ENCODE results near the gene TBCD.

Gene TBCD

DNA sequence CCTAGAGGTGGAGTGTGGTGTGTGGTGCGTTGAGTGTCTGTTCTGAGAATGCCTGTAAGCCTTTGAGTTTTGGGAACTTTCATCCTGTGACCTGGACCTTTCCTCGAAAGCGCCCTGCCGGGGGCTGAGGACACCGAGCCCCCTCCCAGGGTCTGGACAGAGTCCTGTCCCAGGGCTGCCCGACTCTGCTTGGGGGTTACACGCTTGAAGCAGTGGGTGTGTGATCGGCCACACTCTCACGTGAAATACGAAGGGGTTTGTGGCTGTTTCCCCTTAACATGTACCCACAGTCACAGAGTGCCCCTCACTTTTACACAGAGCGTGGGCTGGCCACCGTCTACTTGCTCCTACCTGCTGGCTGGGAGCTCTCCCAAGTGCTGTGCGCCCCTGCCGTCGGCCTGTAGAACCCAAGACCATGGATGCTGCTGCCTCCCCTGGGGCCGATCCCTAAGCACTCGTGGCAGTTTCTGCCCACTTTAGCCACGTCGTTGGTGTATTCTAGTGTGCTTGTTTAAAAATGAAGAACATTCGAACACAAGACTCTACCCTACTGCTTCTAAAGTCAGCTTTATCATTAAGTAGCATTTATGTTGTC lies 81.1 kb downstream of the TBCD start:
- DNase-seq (ENCODE audit: low read depth): no peak

DNA sequence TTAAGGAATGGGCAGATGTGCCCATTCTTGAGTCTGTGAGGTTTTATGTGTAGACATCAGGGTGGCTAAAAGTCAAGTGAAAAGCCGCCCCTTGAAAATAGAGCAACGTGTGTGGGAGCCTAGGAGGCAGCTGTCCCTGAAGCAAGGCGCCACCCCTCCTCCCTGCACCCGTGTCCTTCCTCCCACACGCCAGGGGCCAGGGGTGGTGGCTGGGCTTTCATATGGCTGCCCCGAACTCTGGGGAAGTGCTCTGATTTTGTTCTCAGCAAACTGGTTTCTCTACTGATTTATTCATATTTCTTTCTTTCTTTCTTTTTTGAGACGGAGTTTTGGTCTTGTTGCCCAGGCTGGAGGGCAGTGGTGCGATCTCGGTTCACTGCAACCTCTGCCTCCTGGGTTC lies 83.3 kb downstream of the TBCD start:
- DNase-seq (ENCODE audit: low read depth): no peak

DNA sequence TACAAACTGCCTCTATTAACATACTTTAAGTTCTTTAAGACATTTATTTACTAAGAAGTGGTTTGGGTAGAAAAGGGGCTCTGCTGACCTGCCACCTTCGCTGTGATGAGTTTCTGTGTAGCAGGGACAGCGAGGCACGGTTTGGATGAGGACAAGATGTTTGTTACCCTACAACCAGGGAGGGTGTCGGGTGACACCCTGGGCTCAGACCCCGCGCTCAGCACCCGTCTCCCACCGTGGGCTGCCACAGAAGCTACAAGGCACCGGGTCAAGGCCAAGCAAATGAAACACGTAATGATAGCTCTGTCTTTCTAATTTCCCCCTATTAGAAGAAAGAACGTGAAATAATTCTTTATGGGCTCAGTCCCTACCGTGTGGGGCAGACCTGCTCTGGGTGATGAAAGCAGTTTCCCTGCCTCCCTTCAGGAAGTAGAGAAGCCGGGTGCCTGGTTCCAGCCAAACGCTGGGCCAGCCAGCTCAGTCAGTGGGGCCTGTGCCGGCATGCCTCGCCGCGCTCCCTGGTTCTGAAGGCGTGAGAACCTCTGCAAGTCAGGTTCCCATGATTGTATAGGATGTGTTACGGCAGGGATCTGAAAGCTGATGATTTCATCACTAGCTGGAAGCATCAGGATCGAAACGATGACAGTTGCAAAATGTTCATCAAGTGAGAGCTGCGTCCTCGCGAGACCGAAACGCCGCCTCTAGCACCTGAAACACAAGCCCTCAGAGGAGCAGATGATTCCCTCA lies 84.1 kb downstream of the TBCD start:
- DNase-seq (ENCODE audit: low read depth): no peak

DNA sequence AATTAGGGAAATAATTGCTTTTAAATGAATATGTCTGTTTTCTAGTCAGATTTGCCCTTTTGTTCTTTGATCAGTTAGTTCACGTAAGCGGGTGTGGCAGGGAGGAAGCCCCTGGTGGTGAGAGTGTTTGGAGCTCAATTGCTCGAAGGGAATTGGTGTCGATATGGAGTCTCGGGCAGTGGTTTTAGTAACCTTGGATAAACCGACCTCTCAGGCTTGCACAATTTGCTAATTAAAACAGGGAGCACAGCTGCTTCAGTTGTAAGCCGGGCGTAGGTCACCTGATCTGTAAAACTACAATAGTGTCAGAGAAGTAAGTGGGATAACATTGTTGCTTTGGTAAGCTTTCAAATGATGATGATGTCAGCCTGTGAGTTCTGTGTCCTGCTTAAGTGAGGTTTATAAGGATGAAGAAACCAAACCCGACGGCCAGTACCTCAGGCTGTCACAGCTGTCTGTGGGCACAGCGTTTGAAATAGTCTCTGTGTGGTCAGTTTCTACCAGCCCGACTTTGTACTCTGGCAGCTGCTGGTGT lies 85.0 kb downstream of the TBCD start:
- DNase-seq (ENCODE audit: low read depth): no peak

- no peak for DNase-seq (ENCODE audit: low read depth)
These were observed 85.9 kb downstream of the TBCD start for GRCh38 chr17:82837586-82838320.

DNA sequence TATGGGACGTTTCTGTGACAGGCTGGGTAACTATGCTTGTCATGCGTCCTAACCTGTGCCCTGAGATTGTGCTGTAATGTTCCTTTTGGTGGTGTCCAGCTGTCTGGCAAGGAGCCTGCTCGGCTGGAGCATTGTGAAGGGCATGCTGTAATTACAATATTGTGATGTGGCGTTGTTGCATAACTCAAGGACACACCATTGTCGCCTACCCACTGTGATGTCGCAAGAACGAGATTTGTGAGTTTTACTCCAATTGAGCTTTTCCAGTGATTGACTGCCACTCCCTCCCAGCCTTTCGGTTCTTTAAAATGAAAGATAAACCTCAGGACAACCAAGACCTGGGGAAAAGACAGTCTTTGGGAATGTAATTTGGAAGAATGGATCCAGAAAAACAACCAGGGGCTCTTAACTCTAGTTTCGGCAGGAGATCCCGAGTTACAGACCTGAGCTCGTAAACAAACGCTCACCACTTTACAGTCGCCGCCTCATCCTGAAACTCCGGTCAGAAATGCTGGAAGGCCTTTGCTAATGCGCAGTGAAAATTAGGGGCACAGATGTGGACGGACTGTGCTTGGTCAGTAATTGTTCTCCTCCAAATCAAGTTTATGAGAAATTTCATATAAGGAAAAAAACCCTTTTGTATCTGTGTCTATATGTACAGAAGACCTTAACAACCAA lies 86.7 kb downstream of the TBCD start:
- no peak for DNase-seq (ENCODE audit: low read depth)

DNA sequence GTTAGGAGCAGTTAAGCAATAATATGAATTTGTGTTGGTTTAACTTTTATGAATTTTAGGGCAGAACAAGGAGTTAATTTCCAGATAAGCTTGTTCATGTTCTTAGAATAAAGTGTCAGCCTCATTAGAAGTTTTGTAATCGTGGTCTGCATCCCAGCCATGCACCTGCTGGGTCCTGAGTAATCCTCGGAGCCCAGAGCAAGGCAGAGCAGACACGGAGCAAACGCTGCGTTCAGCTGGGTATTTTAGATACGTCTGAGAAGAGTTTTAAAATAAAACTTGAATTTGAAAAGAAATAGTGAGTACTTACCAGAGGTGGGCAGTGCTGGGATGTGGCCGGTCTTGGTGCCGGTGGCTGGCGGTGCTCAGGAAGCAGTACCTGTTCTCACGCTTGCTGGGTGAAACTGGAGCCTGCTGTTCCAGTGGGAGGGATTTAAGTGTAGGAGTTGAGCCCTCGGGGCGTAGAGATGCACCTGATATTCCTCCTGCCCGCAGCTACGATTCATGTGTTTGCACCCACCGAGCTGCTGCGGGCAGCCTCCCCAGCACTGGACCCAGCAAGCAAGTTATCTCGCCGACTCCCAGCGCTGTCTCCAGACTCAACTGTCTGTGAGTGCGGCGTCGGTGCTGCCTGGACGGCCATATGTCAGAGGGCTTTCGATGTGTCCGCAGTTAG lies 87.9 kb downstream of the TBCD start, which contains the start of gene ZNF750:
Gene ZNF750, minus strand, starts transcription at position 406 of the 676 bp plus-strand sequence. CDS start 7,568 bp downstream, outside the sequence.
- no peak for DNase-seq (ENCODE audit: low read depth)

- DNase-seq (ENCODE audit: low read depth): no peak
These were observed 88.6 kb downstream of the TBCD start for GRCh38 chr17:82840431-82840831.

- DNase-seq (ENCODE audit: low read depth): no peak
These were observed 90.2 kb downstream of the TBCD start for GRCh38 chr17:82841921-82842596.

DNA sequence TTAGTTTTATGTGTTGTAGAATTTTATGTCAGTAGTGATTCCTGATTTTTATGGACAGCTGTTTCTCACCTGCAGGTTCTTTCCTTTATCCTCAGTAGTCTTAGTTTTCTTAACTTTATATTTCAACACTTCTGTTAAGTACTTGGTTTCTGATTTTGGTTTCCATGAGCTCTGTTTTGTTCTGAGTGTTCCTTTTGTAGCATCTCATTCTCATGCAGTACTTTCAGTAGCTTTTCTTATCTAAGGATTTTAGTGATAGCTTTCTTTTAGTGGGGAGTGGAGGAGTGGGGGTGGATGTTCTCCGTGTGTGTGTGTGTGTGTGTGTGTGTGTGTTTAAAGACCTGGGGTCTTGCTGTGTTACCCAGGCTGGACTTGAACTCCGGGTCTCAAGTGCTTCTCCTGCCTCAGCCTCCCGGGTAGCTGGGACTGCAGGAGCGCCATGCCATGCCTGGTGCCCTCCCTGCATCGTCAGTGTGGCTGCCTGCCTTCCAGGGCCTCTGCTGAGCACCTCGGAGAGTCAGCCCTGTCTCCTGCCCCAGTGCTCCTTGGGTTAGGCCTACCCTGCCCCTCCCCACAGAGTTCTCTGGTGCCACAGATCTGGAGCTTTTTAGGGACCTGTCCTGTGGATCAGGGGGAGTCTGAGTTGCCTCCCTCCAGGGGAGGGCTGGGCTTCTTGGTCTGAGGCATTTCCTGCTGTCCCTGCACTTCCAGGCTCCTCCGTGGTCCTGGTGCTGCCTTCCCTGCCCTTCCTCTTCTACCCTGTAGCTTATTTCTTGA lies 92.2 kb downstream of the TBCD start:
- DNase-seq (ENCODE audit: low read depth): no peak

DNA sequence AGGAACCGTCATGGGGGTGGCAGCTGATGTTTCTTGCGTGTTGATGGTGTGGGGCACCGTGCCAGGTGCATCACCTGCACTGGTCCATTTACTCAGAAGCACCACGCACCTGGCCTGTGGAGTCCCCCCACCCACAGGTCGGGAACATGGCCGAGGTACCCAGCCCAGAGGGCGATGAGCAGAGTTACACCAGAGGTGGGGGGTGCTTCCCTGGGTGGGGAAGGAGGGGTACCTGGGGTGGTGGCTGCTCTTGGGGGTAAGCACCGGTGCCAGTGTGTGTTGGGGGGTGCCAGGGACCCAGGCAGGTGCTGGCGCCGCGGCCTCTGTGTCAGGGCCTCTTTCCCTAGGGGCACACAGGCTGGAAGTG lies 92.9 kb downstream of the TBCD start:
- no peak for DNase-seq (ENCODE audit: low read depth)

DNA sequence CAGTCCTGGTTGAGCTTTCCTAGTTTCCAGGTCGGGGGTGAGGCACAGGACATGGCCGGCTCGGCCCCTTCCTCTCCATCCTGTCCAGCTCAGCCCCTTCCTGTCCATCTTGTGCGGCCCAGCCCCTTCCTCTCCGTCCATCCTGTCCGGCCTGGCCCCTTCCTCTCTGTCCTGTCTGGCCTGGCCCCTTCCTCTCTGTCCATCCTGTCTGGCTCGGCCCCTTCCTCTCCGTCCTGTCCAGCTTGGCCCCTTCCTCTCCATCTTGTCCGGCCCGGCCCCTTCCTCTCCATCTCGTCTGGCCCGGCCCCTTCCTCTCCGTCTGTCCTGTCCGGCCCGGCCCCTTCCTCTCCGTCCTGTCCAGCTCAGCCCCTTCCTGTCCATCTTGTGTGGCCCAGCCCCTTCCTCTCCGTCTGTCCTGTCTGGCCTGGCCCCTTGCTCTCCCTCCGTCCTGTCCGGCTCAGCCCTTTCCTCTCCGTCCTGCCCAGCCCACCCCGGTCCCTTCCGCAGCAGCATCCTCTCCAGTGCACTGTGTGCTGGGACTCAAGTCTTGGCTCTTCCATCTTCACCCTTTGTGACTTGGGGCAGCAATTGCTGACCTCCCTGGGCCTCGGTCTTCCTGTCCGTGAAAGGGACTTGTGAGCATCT lies 93.4 kb downstream of the TBCD start:
- DNase-seq (ENCODE audit: low read depth): no peak

- no peak for DNase-seq (ENCODE audit: low read depth)
These were observed 94.3 kb downstream of the TBCD start for GRCh38 chr17:82846061-82846691.

GRCh38 chr17:82848022-82848592 lies 96.2 kb downstream of the TBCD start:
- DNase-seq (ENCODE audit: low read depth): peak; percentile 72

DNA sequence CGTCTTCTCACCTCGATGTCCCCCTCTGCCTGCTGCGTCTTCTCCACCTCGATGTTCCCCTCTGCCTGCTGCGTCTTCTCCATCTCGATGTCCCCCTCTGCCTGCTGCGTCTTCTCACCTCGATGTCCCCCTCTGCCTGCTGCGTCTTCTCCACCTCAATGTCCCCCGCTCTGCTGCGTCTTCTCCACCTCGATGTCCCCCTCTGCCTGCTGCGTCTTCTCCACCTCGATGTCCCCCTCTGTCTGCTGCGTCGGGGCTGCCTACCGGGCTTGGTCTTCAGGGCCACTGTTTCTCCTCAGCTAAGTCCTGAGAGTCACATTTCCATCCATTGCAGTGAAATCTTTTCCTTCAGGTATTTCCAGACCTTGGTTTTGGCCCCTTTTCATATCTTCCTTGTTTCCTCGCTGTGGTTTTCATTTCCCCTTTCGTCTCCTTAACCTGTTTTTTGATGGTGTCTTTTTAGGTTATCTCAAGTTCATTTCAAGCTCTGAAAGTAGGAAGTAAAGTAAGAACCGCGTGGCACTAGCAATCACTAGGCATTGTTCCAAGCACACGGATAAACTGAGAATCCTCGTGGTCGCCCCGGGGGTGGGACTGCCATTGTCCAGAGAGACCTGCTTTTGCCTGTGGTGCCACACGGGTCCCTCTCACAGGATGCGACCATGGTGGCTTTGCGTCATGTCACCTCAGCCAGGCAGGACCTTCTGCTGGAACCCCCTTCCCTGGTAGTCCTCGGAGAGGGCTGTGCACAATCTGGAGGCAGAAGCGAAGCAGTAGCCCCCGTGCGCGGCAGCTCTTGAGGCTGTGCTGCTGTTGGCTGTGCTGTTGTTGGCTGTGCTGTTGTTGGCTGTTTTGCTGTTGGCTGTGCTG lies 97.4 kb downstream of the TBCD start:
- no peak for DNase-seq (ENCODE audit: low read depth)

DNA sequence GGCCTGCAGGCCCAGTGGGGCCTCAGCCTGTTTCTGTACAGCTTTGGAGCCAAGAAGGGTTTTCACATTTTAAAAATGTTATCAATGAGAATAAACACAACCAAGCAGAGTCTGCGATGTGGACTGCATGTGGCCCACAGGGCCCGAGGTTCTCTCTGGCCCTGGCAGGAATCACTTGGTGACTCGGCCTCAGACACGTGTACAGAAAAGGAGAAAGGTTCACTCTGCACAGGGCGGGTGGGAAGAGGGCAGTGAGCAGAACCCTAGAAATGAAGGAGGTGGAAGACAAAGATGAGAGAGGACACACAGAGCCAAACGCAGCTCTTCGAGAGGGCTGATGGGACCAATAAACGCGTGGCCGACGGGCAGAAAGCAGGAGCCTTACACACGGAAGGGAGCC lies 99.5 kb downstream of the TBCD start:
- DNase-seq (ENCODE audit: low read depth): no peak

DNA sequence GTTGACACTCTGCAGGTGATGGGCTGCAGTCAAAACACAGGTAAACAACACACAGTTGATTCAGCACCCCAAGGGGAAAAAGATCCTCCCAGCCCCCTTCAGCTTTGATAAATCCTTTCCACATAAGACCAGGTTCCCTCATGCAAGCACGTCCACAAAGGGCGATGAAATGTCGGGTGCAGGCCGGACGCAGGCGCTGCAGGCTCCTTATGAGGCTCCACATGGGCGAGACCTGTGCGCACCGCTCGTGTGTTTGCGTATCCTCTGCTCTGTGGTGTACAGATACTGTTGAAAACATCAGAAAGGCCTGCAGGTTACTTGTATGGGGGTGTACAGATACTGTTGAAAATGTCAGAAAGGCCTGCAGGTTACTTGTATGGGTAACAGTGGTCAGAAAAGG lies 102.4 kb downstream of the TBCD start:
- DNase-seq (ENCODE audit: low read depth): no peak

DNA sequence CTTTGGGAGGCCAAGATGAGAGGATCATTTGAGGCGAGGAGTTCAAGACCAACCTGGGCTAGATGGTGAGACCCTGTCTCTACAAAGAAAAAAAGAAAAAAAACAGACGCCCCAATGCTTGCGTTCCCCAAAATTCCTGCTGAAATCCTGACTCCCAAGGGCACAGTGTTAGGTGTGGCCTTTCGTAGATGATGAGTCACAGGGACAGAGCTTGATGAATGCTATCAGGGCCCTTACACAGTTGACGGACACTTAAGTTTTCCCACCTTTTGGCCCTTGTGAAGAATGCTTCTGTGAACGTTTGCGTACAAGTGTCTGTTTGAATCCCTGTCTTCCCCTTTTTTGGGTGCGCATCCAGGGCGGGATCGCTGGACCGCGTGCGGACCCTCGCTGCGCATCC lies 104.5 kb downstream of the TBCD start:
- no peak for DNase-seq (ENCODE audit: low read depth)

Data from stromal cell of bone marrow (primary cell).